Activated B cell treated with CpG ODN at 0.5 μM for 24 hours (primary cell): ENCODE data around the gene ST7L. TPM values are rescaled to one million over a fixed set of nuclear protein-coding genes. Genes with fewer than 3 reads are reported as not detected.

Source experiments
- ATAC-seq: fragments of 200-7000 bp; cut with Tn5 transposase; one replicate; pipeline ENCODE4 v1.10.0; 2021; ENCODE audit warnings: low read depth, mild to moderate bottlenecking, moderate library complexity
- CTCF ChIA-PET: fragments of 350-600 bp; sonication (Branson Sonifier 250); formaldehyde crosslinking; loops from one replicate; lab custom pipeline; 2021; ENCODE audit warnings: antibody characterized with exemption; lab: Charles Lee
- POLR2A ChIA-PET: fragments of 350-600 bp; sonication (Branson Sonifier 250); formaldehyde crosslinking; loops from one replicate; lab custom pipeline; 2021; ENCODE audit warnings: antibody characterized with exemption; lab: Charles Lee
- DNase-seq: peaks from one replicate; pipeline ENCODE4 v3.0.0; 2022
- H3K27ac Mint-ChIP-seq: one replicate; pipeline ENCODE4 v1.8.0; 2020; ENCODE audit warnings: mixed read lengths
- H3K27me3 Mint-ChIP-seq: one replicate; pipeline ENCODE4 v1.8.0; 2021; ENCODE audit warnings: mixed read lengths
- H3K36me3 Mint-ChIP-seq: one replicate; pipeline ENCODE4 v1.8.0; 2021; ENCODE audit warnings: low read depth, mixed read lengths
- H3K4me1 Mint-ChIP-seq: one replicate; pipeline ENCODE4 v1.8.0; 2021; ENCODE audit warnings: mixed read lengths
- H3K4me3 Mint-ChIP-seq: one replicate; pipeline ENCODE4 v1.8.0; 2020; ENCODE audit warnings: mild to moderate bottlenecking, mixed read lengths
- H3K9me3 Mint-ChIP-seq: one replicate; pipeline ENCODE4 v1.8.0; 2020; ENCODE audit warnings: mixed read lengths
- CTCF ChIP-seq: fragments of 200-600 bp; IDR thresholded peaks from one replicate; pipeline ENCODE4 v1.8.0; 2022; ENCODE audit warnings: antibody characterized with exemption, mild to moderate bottlenecking
- intact Hi-C: fragments of 100-400 bp; cut with micrococcal nuclease; formaldehyde crosslinking; loops from one replicate; pipeline ENCODE4 v1.15.1; 2024
- total RNA-seq: library from RNA; stranded (reverse); gene quantifications from 2 replicates; pipeline ENCODE4 v1.2.3, GENCODE V29; 2022

Gene ST7L
- total RNA-seq, 1 donor from 2014 or later, result 13.8 TPM

GRCh38 chr1:112636056-112636455, 17.1 kb upstream of the ST7L start:
- Mint-ChIP-seq H3K4me3 (peak overlapping the region; percentile 50), H3K27me3 (no peaks in the 10 kb centered on the region), H3K36me3 (peaks cover 41% of the 10 kb centered on the region), H3K4me1 (peaks cover 66% of the 10 kb centered on the region), H3K27ac (peak overlapping the region; percentile 63), H3K9me3 (no peaks in the 10 kb centered on the region)
- DNase-seq (no peak), ATAC-seq (no peak)
- CTCF ChIA-PET, result interaction anchor here (1.2 kb wide), 1 partner anchor 245 kb away, joined by 5 read pairs; no protein-coding TSS in a partner anchor
- intact Hi-C loops, result loop anchor here (5.0 kb wide), 1 partner anchor 36 kb away; the partner anchor contains the start of gene MOV10
- TF ChIP-seq CTCF, result no peak
- POLR2A ChIA-PET, result interaction anchor here (0.6 to 3.5 kb wide), 8 partner anchors 8 to 80 kb away, joined by 3 to 29 read pairs (median 4); partner anchors contain the start of genes CAPZA1, MOV10 and ST7L

- no peak for ATAC-seq
- Mint-ChIP-seq H3K36me3 (peaks cover 53% of the 10 kb centered on the region), H3K4me1 (peaks cover 76% of the 10 kb centered on the region), H3K9me3 (no peaks in the 10 kb centered on the region), H3K27ac (no peak overlapping the region), H3K4me3 (no peak overlapping the region), H3K27me3 (no peaks in the 10 kb centered on the region)
- DNase-seq, result no peak
- no peak for TF ChIP-seq CTCF
- ChIA-PET CTCF (interaction anchor here (0.5 kb wide), 1 partner anchor 58 kb away, joined by 3 read pairs; no protein-coding TSS in a partner anchor), POLR2A (interaction anchor here (3.5 kb wide), 1 partner anchor 15 kb away, joined by 29 read pairs; the partner anchor contains the start of genes CAPZA1 and ST7L)
- intact Hi-C loops, result loop anchor here (2.0 kb wide), 1 partner anchor 16 kb away; the partner anchor contains the start of genes CAPZA1 and ST7L
These were observed 15.4 kb upstream of the ST7L start for GRCh38 chr1:112634367-112634766.

- Mint-ChIP-seq H3K9me3 (no peaks in the 10 kb centered on the region), H3K4me1 (peaks cover 80% of the 10 kb centered on the region), H3K27ac (peak overlapping the region; percentile 8), H3K4me3 (no peak overlapping the region), H3K27me3 (no peaks in the 10 kb centered on the region), H3K36me3 (peaks cover 56% of the 10 kb centered on the region)
- ATAC-seq, result no peak
- DNase-seq, result no peak
- intact Hi-C loops, result loop anchor here (2.0 kb wide), 1 partner anchor 15 kb away; the partner anchor contains the start of genes CAPZA1 and ST7L
- ChIA-PET POLR2A (no interaction called here), CTCF (interaction anchor here (0.5 kb wide), 1 partner anchor 57 kb away, joined by 3 read pairs; no protein-coding TSS in a partner anchor)
- no peak for TF ChIP-seq CTCF
These were observed 14.7 kb upstream of the ST7L start for GRCh38 chr1:112633628-112634027.

GRCh38 chr1:112629256-112629655, 10.3 kb upstream of the ST7L start:
- no peaks in the 10 kb centered on the region for H3K9me3 Mint-ChIP-seq
- intact Hi-C loops, result no loop called here
- CTCF ChIA-PET, result no interaction called here
- no peak overlapping the region for H3K27ac Mint-ChIP-seq
- H3K36me3 Mint-ChIP-seq, result peaks cover 81% of the 10 kb centered on the region
- no peaks in the 10 kb centered on the region for H3K27me3 Mint-ChIP-seq
- peaks cover 88% of the 10 kb centered on the region for H3K4me1 Mint-ChIP-seq
- DNase-seq (no peak), ATAC-seq (no peak)
- POLR2A ChIA-PET, result no interaction called here
- TF ChIP-seq CTCF, result no peak
- H3K4me3 Mint-ChIP-seq, result no peak overlapping the region

GRCh38 chr1:112628516-112628915, 9.6 kb upstream of the ST7L start:
- ATAC-seq (peak; percentile 50), DNase-seq (no peak)
- TF ChIP-seq CTCF, result no peak
- H3K36me3 Mint-ChIP-seq, result peaks cover 76% of the 10 kb centered on the region
- H3K27ac Mint-ChIP-seq, result peak overlapping the region; percentile 47
- POLR2A ChIA-PET, result interaction anchor here (0.7 to 1.0 kb wide), 2 partner anchors 8 to 47 kb away, joined by 3 read pairs; no protein-coding TSS in a partner anchor
- CTCF ChIA-PET, result no interaction called here
- intact Hi-C loops, result no loop called here
- no peaks in the 10 kb centered on the region for H3K27me3 Mint-ChIP-seq
- no peak overlapping the region for H3K4me3 Mint-ChIP-seq
- peaks cover 86% of the 10 kb centered on the region for H3K4me1 Mint-ChIP-seq
- no peaks in the 10 kb centered on the region for H3K9me3 Mint-ChIP-seq
